HG02571 (cell line): Measurements from ENCODE around the gene MYEF2.

ENCODE experiments used
- ATAC-seq: cut with Tn5 transposase; IDR thresholded peaks from one replicate; pipeline ENCODE4 v1.9.1; 2021; ENCODE audit warnings: mild to moderate bottlenecking, moderate library complexity; ENCODE audit not compliant: unreplicated experiment

The MYEF2 gene

GRCh38 chr15:48089702-48090101 is 88.4 kb downstream of the MYEF2 start:
- no peak for ATAC-seq

- ATAC-seq: no peak
Measured at GRCh38 chr15:48087844-48088243, 90.3 kb downstream of the MYEF2 start.

- ATAC-seq: no peak
Measured at GRCh38 chr15:48086576-48086975, 91.5 kb downstream of the MYEF2 start.

- ATAC-seq: no peak
Measured at GRCh38 chr15:48086133-48086532, 92.0 kb downstream of the MYEF2 start.

- ATAC-seq: no peak
Measured at GRCh38 chr15:48085591-48085930, 92.5 kb downstream of the MYEF2 start.

GRCh38 chr15:48084759-48085590 is 93.1 kb downstream of the MYEF2 start:
- no peak for ATAC-seq
